ENCODE results near the gene CLEC2A. TPM values are rescaled to one million over a fixed set of nuclear protein-coding genes. Genes with fewer than 3 reads are reported as not detected.

Gene CLEC2A
- polyA plus RNA-seq, 4 donors = not detected

DNA sequence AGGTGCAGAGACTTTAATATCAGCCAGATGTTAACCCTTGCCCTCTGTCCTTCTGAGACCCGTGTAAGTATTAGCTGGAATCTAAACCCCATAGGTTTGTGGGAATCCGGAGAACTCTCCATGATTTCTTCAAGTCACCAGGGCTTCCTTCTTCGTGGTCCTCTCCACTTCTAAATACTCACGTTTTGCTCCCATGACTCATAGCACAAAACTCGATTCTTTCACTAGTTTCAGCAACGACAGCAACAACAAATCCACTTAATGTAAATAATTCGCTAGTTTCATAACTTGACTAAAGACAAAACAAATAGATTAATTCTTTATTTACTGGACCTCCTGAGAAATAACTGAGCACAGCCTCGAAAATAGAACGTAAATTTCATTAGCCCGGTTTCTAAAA lies 4.4 kb upstream of the CLEC2A start:
- no peak for DNase-seq (ENCODE audit: low read depth in 4 of 4, low spot score in 3 of 4)

DNA sequence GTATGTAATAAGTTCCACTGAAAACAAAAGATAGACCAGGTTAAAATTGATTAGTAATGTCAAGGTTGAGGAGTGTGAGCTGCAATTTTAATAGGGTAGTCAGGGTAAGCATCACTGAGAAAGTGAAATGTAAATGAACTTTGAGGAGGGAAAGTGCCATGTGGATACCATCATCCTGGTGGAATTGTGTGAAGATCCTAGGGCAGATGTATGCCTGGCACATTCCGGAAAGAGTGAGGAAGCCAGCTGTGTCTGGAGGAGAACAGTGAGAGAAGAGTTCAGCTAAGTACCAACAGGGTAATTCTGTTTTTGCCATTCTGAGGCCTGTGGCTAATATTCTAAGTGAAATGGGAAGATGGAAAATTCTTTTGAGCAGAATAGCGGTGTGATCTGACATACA lies 2.9 kb upstream of the CLEC2A start:
- no peak for DNase-seq (ENCODE audit: low read depth in 4 of 4, low spot score in 3 of 4)

DNA sequence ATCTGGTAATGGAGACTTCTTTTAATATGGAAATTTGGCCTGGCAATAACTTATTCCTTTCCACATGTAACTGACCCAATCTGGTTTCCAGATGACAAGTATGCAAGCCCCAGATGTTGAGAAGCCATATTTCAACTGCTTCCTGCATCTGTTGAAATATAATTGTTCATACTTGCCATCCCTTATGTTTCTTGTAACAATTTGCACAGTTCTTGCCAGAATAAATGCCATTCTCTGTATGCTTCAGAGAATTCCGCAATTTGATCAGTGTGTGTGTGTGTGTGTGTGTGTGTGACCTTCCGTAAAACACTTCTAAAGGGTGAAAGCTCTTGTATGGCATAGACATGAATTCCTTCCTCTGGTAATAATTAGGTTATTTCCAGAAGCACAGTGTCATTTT lies 1.8 kb upstream of the CLEC2A start:
- no peak for DNase-seq (ENCODE audit: low read depth in 4 of 4, low spot score in 3 of 4)

DNA sequence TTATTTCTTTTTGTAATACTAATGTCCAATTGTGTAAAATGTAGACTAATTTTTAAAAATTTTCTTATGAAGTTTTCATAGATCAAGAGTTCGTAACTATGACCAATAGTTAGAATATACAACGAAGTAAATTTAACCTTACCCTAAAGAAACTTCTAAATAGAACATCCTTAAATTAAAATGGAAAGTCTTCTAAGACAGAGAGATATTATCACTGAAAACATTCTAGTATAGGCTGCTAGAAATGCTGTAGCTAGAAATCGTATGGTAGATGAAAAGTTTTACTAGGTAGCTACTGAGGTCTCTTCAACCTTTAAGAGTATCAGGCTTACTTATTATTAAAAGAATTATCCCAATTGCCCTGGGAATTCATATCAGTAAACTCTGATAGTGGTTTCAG lies 925 bp downstream of the CLEC2A start:
- no peak for DNase-seq (ENCODE audit: low read depth in 4 of 4, low spot score in 3 of 4)

DNA sequence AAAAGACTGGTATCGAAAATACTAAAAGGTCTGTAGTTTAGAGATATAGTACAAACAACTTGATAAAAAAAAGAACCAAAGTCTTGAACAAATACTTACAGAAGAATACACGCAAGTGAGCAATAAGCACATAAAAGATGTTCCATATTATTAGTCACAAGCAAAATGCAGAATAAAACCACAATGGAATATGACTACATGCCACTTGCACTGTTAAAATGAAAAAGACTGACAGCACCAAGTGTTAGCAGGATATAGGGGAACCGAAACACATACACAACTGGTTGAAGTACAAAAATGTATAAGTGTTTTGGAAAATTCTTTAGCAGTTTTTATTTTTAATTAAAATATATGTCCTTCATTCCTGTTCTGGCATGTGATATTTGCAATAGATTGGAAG lies 3.6 kb downstream of the CLEC2A start:
- no peak for DNase-seq (ENCODE audit: low read depth in 4 of 4, low spot score in 3 of 4)

DNA sequence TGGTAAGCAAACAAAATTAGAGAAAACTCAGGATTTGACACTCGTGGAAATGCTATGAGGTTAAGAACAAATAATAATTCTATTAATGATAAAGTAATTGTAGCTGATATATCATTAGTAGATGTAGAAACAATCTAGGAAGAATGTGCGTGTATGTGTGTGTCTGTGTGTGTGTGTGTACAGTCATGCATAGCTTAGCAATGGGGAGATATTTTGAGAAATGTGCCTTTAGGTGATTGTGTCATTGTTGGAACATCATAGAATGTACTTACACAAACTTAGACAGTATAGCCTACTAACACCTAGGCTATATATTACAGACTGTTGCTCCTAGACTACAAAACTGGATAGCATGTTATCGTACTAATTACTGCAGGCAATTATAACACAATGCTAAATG lies 5.3 kb downstream of the CLEC2A start:
- DNase-seq (ENCODE audit: low read depth in 4 of 4, low spot score in 3 of 4) = no peak

DNA sequence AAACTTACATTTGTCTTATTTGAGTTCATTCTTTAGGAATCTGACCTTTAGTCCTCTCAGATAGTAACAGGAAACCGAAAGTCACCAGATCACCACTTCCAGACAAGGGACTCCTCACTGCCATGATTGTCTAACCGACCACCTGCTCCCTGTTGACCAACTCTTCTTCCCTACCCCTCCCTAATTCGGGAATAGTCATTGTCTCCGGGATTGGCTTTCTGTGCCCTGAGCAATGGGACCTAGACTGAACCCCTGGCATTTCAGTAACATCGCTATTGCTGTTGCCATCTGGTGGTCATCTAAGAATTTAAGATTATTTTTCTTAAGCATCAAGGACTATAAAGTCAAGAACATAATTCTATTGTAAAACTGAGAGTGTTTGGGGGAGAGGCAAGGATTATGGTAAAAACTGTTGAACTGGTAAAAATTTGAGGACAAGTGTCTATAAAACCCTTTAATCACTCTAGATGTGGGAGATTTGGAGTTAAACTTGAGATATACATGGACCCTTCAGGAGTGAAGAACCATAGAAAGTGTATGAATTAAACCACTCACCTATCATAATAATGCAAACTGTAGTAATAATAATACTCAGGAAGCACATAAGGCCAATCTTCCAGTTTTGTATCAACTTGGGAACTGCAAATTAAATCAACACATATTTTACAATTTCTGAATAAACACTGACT lies 6.3 kb downstream of the CLEC2A start:
- no peak for DNase-seq (ENCODE audit: low read depth in 4 of 4, low spot score in 3 of 4)

DNA sequence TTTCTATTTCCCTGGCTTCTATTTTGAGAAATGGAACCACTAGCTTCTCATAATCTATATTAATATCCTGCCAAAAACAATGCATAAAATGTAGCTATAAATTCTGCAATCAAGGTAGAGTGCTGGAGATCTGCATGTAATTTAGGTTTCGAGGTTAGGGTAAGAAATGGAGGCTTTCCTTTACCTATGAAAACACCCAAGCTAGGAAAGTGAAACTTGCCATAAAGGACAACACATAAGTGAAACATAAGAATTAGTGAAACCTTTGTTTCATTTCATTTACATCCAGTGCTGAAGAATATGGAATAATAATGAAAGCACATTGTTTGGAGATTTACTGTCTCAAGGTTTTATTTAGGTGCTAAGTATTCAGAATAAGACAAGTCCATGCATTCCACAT lies 9.7 kb downstream of the CLEC2A start:
- DNase-seq (ENCODE audit: low read depth in 4 of 4, low spot score in 3 of 4) = no peak

DNA sequence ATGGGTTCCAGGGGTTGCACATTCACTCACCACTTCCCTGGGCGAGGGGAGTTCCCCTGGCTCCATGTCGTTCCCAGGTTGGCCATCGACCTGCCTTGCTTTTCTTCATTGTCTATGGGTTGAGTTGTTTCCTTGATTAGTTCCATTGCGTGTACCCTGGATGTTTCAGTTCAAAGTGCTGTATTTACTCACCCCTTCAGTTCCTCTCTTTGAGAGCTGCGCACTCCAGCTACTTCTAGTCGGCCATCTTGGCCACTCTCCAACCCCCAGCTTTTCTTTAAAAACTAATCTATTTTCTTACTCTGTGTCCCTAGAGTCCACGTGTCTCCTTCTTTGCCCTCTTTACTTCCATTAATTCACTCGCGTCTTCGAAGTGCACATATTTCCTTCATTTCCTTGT lies 11.7 kb downstream of the CLEC2A start:
- DNase-seq (ENCODE audit: low read depth in 4 of 4, low spot score in 3 of 4) = no peak

DNA sequence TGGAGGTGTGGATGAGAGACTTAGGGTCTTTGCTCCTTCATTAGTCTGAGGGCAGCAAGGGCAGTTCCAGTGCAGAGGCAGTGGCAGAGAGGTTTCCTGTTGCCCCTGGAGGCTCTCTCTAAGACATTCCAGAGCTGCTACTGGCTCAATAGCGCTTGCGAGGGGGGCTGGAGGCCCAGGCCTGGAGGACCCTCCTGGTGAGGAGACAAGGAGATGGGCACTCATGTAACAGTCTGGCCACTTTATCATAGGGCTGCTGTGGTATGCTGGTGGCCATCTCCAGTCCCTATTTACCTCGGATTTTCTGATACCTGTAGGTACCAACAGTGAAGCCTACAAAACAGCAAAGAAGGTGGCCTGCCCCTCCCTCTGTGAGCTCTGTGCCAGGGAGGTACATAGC lies 12.7 kb downstream of the CLEC2A start:
- no peak for DNase-seq (ENCODE audit: low read depth in 4 of 4, low spot score in 3 of 4)

DNA sequence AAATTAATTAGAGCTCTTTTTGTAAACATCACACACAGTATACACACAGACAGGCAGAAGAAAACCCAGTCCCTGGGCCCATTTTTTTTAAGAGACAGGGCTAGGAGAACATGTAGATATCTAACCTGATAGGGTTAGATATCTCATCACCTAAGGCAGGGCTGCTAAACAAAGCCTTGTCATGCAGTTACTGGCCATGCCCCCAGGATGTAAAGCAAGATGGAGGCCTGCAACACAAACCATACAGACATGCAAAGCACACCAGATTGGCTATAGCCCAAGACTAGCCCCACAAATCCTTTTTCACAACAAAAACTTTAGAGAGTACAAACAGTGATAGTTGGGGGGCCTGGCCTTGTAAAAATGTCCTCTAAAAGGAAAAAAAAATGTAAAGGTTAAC lies 20.5 kb downstream of the CLEC2A start:
- no peak for DNase-seq (ENCODE audit: low read depth in 4 of 4, low spot score in 3 of 4)

DNA sequence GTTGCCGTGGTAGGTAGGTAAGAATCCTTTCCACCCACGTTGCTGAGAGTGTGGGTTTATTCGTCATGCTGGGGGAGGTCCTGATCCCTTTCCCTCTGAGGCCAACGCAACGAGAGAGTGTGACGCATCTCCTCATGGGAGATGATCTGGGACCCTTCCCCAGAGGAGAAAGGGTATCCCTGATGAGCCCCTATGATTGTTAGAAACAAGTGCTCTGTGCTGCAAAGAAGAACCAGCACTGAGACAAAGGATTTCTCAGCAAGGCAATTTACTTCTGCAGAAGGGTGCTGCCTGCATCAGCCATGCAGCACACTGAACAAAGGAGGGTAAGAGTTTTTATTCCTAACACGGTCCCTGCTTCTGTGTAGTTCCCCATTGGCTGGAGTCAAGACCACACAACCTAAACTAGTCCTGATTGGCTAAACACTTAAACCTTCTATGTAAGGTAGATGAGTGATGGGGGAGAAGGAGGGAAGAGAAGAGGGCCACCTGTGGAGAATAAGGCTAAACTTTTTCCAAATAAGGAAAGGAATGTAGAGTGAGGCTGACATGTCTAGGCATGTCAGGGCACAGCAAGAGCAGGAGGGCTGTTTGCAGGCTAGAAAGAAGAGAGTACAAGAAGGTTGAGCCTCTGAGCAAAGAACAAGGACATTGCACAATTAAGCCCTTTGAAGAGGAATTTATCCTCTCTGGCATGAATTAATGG lies 21.3 kb downstream of the CLEC2A start:
- no peak for DNase-seq (ENCODE audit: low read depth in 4 of 4, low spot score in 3 of 4)

DNA sequence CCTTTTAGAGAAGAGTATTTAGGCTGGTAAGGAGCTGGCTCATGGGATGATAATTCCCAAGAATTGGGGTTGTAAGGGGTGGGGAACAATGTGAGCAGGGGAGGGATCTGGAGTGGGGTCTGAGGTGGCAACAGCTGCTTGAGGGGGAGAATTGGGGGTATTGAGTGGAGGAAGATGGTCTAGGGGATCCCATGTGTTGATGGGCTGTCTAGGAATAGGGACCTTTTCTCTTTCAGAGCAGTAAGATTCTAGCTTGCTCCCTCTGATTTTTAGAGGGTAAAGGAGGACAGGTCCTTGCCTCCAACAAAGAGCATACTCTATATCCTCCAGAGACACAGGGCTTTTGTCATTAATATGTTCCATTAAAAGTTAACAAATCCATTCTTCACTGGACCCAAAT lies 22.4 kb downstream of the CLEC2A start:
- no peak for DNase-seq (ENCODE audit: low read depth in 4 of 4, low spot score in 3 of 4)

DNA sequence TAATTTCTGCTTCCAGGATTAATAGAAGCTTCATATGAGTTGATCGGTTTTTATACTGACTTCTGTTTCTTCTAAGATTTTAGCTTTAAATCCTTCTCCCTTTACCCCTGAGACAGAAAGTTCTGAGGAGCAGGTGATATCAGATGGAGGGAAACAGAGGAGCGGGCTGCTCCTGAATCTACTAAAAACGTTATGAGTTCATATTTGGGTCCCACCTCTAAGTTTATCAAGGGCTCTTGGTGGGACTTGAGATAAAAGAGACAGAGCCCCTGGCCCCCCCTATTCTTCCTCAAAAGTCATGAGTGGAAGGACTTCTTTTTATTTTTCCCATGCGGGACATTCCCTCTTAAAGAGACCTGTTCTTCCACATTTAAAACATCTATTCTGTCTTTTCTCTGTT lies 23.8 kb downstream of the CLEC2A start:
- DNase-seq (ENCODE audit: low read depth in 4 of 4, low spot score in 3 of 4) = no peak

DNA sequence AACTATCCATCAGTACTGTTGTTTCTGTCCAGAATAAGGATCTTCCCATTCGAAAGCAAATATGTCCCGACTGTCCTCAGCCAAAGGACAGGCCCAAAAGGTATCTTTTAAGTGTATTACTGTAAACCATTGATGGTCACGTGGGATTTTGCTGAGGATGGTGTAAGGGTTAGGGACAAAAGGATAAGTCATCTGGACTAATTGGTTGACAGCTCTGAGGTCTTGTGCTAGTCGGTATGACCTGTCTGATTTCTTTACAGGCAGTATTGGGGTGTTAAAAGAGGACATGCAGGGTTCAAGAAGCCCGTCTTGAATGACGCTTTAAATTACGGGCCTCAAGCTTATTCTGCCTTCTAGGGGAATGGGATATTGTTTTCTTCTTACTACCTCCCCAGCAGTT lies 24.4 kb downstream of the CLEC2A start:
- no peak for DNase-seq (ENCODE audit: low read depth in 4 of 4, low spot score in 3 of 4)

DNA sequence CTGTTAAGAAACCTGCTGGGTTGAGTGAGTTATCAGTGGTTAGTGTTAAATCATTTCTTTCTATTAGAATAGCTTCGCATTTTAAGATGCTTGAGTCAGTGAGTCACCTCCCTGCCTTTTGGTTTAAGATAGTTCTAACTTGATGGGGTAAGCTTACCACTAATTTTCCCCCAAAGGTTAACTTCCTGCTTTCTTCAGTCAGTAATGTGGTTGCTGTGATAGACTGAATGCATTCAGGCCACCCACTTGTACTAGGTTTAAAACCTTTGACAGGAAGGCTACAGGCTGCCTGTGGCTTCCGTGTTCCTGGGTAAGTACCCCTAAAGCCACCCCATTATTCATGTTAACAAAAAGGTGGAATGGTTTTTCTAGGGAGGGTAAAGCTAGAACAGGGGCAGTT lies 25.3 kb downstream of the CLEC2A start:
- DNase-seq (ENCODE audit: low read depth in 4 of 4, low spot score in 3 of 4) = no peak

DNA sequence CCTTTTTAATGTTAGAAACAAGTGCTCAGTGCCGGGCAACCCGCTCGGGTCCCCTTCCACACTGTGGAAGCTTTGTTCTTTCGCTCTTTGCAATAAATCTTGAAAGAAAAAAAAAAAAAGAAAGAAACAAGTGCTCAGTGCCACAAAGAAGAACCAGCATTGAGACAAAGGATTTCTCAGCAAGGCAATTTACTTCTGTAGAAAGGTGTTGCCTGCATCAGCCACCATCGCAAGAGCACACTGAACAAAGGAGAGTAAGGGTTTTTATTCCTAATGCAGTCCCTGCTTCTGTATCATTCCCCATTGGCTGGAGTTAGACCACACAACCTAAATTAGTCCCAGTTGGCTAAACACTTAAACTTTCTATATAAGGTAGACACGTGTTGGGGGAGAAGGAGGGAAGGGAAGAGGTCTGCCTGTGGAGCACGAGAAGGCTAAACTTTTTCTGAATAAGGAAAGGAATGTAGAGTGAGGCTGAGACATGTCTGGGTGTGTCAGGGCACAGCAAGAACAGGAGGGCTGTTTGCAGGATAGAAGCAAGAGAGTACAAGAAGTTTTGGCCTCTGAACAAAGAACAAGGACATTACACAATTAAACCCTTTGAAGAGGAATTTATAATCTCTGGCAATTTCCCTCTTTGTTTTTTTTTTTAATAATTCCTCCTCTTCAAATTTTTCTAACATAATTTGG lies 29.5 kb downstream of the CLEC2A start:
- DNase-seq (ENCODE audit: low read depth in 4 of 4, low spot score in 3 of 4) = no peak

DNA sequence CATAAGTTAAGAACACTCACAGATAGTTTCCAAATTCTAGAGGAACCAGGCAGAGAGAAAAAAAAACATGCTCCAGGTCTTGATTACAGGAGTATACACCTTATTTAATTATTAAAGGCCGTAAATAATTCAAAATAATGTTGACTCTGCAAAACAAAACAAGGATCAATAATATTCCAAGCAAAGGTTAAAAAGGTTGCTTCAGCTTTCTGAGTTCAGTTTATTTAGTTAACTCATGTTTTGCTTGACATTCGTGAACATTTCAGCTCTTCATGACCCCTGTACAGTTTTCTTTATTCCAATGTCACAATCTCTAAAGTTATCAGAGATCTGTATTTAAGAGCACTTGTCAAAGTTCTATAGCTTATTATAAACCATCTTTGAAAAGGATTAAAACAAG lies 31.2 kb downstream of the CLEC2A start:
- no peak for DNase-seq (ENCODE audit: low read depth in 4 of 4, low spot score in 3 of 4)

DNA sequence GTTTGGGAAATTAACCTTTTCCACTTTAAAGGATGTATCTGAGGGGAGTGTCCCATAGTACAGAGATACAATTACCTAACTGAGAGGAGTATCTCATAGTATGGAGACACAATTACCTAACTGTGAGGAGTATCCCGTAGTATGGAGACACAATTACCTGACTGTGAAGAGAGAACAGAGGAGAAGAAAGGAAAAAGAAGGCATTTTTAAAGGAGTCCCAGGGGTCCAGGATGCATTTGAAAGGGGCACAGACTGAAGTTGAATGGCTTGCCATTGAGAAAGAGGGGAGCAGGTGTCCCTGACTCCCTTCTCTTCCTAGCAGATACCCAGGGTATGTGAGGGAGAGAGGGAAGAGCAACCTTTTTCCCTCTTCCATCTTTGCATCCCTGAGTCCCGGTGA lies 33.0 kb downstream of the CLEC2A start:
- no peak for DNase-seq (ENCODE audit: low read depth in 4 of 4, low spot score in 3 of 4)

DNA sequence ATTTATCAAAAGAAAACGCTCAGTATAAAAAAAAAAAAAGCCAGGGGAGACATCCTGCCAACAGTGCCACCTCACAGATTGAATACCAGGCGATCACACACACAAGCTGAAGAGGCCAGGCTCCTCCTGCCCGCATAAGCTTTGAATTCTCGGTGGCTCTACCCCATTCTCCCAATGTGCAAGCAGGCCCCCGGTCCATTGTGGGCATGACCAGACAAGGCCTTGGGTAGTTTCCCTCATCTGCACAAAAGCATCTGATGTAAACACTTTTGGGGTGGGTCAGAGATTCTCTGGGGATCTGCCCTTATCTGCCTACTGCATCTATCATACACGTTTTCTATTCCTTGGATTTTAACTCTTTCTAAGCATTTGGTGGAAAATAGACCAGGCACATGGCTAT lies 34.6 kb downstream of the CLEC2A start:
- DNase-seq (ENCODE audit: low read depth in 4 of 4, low spot score in 3 of 4) = no peak

DNA sequence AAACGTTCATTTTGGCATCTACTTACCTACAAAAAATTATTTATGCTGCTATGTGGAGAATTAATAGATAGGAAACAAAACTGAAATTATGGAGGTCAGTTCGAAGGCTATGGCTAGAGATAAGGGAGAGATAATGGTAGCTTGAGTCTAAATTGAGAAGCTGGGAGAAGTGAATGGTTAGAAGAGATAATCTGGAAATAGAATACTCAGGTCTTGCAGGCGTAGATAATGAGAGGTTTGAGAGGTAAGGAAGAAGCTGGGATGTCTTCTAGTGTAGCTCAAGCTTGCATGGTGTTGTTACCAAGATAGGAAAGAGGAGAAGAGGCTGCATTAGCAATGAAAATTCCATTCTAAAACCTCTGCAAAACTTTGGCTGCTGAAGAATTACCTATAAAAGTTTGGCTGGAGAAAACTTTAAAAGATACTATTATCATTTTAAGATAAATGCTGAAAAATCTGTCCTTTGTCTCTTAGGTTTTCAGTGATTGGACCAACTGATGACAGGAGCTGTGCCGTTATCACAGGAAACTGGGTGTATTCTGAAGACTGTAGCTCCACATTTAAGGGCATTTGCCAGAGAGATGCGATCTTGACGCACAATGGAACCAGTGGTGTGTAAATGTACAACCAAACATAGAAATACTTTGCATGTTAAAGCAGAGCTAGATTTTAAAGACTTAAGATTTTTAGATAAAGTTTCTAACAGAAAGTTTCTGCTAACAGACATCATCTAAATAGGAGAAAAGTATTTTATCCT lies 36.8 kb downstream of the CLEC2A start:
- DNase-seq (ENCODE audit: low read depth in 4 of 4, low spot score in 3 of 4) = no peak
